ENCODE measurements around the gene FMN1. TPM values are rescaled to one million over a fixed set of nuclear protein-coding genes. Genes with fewer than 3 reads are reported as not detected.

FMN1 gene
- total RNA-seq, 1 experiment from 2014 or later: 3.9 TPM

GRCh38 chr15:32878342-32878741 is 316.2 kb downstream of the FMN1 start:
- Histone ChIP-seq H3K36me3 (ENCODE audit: control insufficient read depth, insufficient read depth, low read length) (no peaks in the 10 kb centered on the region), H3K4me1 (ENCODE audit: control insufficient read depth, insufficient read depth, low read length) (no peaks in the 10 kb centered on the region), H3K4me3 (ENCODE audit: low read depth in 2 of 2, low read length in 2 of 2) (no peak overlapping the region), H3K27ac (ENCODE audit: low read length) (no peak overlapping the region), H3K9me3 (ENCODE audit: control insufficient read depth, insufficient read depth, low read depth, low read length) (no peaks in the 10 kb centered on the region), H3K27me3 (ENCODE audit: control insufficient read depth, insufficient read depth, low read length) (no peaks in the 10 kb centered on the region)
- intact Hi-C loops (cut with micrococcal nuclease; ENCODE audit: unreplicated experiment) (no loop called here), in situ Hi-C loops (cut with HindIII; ENCODE audit: low pct_unique_long_range_greater_than_20kb, low sequenced_read_pairs) (no loop called here)
- ChIA-PET POLR2A (no interaction called here), CTCF (no interaction called here)
- DNase-seq (ENCODE audit: low read depth, low spot score) (no peak), ATAC-seq (no peak)
- BruUV-seq (replicated peaks): no TSS peak
- TF ChIP-seq POLR2AphosphoS5 (IDR thresholded peaks at IDR 0.05; ENCODE audit: low read depth, low read length) (no peak), SIN3A (IDR thresholded peaks at IDR 0.05; ENCODE audit: borderline replicate concordance, insufficient read depth, low read depth, low read length) (no peak)

GRCh38 chr15:32877252-32878019 is 317.1 kb downstream of the FMN1 start:
- no peaks in the 10 kb centered on the region for H3K4me1 ChIP-seq (ENCODE audit: control insufficient read depth, insufficient read depth, low read length)
- H3K27ac ChIP-seq (ENCODE audit: low read length): no peak overlapping the region
- no peak for ATAC-seq
- DNase-seq (ENCODE audit: low read depth, low spot score): no peak
- no peak for TF ChIP-seq REST (IDR thresholded peaks at IDR 0.05; ENCODE audit: insufficient read depth in 1 of 2, low read depth in 2 of 2, low read length in 1 of 2)
- intact Hi-C loops (cut with micrococcal nuclease; ENCODE audit: unreplicated experiment): no loop called here
- H3K36me3 ChIP-seq (ENCODE audit: control insufficient read depth, insufficient read depth, low read length): no peaks in the 10 kb centered on the region
- no peak overlapping the region for H3K4me3 ChIP-seq (ENCODE audit: low read depth in 2 of 2, low read length in 2 of 2)
- BruUV-seq (replicated peaks): no TSS peak
- POLR2A ChIA-PET: no interaction called here
- CTCF ChIA-PET: no interaction called here
- in situ Hi-C loops (cut with HindIII; ENCODE audit: low pct_unique_long_range_greater_than_20kb, low sequenced_read_pairs): no loop called here
- no peaks in the 10 kb centered on the region for H3K9me3 ChIP-seq (ENCODE audit: control insufficient read depth, insufficient read depth, low read depth, low read length)
- H3K27me3 ChIP-seq (ENCODE audit: control insufficient read depth, insufficient read depth, low read length): no peaks in the 10 kb centered on the region

- in situ Hi-C loops (cut with HindIII; ENCODE audit: low pct_unique_long_range_greater_than_20kb, low sequenced_read_pairs): no loop called here
- ChIA-PET CTCF (no interaction called here), POLR2A (interaction anchor here (0.7 kb wide), 2 partner anchors 19 to 143 kb away, joined by 4 to 12 read pairs; no protein-coding TSS in a partner anchor)
- Histone ChIP-seq H3K4me1 (ENCODE audit: control insufficient read depth, insufficient read depth, low read length) (no peaks in the 10 kb centered on the region), H3K27ac (ENCODE audit: low read length) (no peak overlapping the region), H3K36me3 (ENCODE audit: control insufficient read depth, insufficient read depth, low read length) (no peaks in the 10 kb centered on the region), H3K9me3 (ENCODE audit: control insufficient read depth, insufficient read depth, low read depth, low read length) (no peaks in the 10 kb centered on the region), H3K27me3 (ENCODE audit: control insufficient read depth, insufficient read depth, low read length) (no peaks in the 10 kb centered on the region), H3K4me3 (ENCODE audit: low read depth in 2 of 2, low read length in 2 of 2) (no peak overlapping the region)
- intact Hi-C loops (cut with micrococcal nuclease; ENCODE audit: unreplicated experiment): no loop called here
- TF ChIP-seq POLR2AphosphoS5 (IDR thresholded peaks at IDR 0.05; ENCODE audit: low read depth, low read length) (no peak), CTCF (IDR thresholded peaks at IDR 0.05) (no peak), TCF7L2 (IDR thresholded peaks at IDR 0.05; ENCODE audit: low read depth, low read length) (no peak), REST (IDR thresholded peaks at IDR 0.05; ENCODE audit: insufficient read depth in 1 of 2, low read depth in 2 of 2, low read length in 1 of 2) (no peak), SIN3A (IDR thresholded peaks at IDR 0.05; ENCODE audit: borderline replicate concordance, insufficient read depth, low read depth, low read length) (no peak)
- DNase-seq (ENCODE audit: low read depth, low spot score) (no peak), ATAC-seq (no peak)
- BruUV-seq (replicated peaks): no TSS peak
Measured at GRCh38 chr15:32873284-32874114, 321.0 kb downstream of the FMN1 start.
